ENCODE data around the gene TREML2.
"Not testable (repeated sequence)": the region's sequence is repeated elsewhere in the genome, so short reads cannot be mapped to it uniquely, and the experiment has no call there.

TREML2 gene, protein sequence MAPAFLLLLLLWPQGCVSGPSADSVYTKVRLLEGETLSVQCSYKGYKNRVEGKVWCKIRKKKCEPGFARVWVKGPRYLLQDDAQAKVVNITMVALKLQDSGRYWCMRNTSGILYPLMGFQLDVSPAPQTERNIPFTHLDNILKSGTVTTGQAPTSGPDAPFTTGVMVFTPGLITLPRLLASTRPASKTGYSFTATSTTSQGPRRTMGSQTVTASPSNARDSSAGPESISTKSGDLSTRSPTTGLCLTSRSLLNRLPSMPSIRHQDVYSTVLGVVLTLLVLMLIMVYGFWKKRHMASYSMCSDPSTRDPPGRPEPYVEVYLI

DNA sequence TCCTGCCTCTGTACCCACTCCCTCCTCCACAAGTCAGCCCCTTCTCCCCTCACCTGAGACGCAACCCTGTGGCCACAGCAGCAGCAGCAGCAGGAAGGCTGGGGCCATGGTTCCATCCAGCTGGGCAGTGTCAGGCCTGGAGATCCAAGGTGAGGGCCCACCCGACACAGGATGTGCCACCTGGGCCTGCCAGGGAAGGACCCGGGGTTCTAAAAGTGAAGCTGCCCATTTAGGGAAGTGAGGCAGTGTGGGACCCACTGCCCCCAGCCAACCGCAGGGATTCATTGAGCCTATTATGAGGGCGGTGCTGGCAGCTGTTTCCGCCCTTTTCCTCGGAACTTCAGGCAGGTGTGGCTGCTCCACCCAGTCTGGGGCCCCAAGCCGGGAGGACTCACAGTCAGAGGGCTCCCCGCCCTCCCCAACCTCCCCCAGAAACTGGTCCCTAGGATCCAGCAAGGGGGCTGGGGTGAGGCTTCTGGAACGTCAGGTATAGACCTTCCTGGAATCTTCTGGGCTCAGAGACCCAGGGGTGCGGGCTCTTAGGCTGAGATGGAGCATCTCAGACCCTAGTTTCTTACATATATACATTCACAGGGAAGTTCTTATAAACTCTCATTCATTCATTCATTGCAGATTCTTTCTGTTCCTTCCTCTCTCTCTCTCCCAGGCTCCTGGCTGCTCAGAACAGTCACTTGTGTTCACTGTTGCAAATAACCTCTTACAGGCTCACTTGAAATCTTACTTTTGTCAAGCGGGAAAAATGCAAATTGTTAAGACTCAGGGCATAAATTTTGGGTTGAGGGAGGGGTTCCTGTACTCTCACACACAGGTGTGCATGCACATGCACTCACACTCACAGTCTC, at the start of gene TREML2:
Gene TREML2, minus strand, starts transcription at position 249 of the 863 bp plus-strand sequence. Its CDS starts 141 bp downstream, at position 108.
- DNase-seq (ENCODE audit: low read depth in 1 of 2, low spot score in 1 of 2), result no peak

DNA sequence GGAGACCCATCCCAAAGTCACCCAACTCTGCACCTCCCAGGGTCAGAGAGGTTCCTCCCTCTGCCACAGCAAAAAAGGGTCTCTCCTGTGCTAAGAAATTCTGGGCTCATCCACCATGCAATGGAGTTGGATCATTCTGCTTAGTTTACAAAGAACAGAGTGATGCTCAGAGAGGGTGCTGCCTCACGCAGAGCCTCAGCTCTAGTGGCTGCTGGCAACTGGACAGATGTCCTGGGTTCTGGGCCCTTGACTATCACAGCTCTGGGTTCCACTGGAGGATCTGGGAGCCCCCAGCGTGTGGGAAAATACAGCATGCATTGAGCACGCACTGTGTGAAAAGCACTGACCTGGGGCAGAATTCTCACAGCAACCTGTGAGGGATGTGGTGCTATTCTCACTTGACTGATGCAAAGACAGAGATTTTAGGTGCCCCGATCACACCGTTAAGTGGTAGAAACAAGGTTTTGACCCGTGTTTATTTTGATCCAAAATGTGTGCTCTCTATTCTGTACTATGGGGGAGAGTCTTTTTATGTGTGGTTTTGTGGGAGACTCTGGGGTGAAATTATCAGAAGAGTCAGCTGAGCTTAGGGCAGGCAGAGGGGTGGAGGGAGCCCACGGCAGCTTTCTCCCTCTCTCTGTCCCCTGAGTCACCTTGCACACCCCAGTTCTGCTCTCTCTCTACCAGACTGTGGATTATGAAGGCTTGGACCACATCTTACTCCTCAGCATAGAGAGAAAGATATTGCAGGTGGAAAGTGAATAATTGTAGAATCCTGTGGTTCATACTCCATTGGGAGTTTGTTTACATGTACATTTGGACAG, 47.1 kb upstream of the TREML2 start:
- DNase-seq (ENCODE audit: low read depth in 1 of 2, low spot score in 1 of 2), result no peak

DNA sequence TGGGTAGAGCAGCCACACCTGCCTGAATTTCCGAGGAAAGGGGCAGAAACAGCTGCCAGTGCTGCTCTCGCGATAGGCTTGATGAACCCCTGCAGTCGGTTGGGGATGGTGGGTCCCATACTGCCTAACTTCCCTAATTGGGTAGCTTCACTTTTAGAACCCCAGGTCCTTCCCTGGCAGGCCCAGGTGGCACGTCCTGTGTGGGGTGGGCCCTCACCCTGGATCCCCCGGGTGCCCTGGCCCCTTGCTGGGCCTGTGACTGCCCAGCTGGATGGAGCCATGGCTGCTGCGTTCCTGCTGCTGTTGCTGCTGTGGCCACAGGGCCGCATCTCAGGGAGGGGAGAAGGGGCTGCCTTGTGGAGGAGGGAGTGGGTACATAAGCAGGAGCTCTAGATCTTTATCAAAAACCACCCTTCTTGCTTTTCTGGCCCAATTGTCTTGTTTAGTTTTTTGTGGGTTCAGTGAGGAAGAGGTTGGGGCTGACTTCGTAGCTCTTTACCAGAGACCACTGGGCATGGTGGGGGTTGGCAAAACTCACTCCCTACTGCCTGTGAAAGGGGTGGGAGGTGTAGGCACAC, 46.4 kb upstream of the TREML2 start:
- DNase-seq (ENCODE audit: low read depth in 1 of 2, low spot score in 1 of 2), result no peak

DNA sequence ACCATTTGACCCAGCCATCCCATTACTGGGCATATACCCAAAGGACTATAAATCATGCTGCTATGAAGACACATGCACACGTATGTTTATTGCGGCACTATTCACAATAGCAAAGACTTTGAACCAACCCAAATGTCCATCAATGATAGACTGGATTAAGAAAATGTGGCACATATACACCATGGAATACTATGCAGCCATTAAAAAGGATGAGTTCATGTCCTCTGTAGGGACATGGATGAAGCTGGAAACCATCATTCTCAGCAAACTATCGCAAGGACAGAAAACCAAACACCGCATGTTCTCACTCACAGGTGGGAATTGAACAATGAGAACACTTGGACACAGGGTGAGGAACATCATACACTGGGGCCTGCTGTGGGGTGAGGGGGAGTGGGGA, 45.6 kb upstream of the TREML2 start:
- not testable (repeated sequence) for DNase-seq (ENCODE audit: low read depth in 1 of 2, low spot score in 1 of 2)

DNA sequence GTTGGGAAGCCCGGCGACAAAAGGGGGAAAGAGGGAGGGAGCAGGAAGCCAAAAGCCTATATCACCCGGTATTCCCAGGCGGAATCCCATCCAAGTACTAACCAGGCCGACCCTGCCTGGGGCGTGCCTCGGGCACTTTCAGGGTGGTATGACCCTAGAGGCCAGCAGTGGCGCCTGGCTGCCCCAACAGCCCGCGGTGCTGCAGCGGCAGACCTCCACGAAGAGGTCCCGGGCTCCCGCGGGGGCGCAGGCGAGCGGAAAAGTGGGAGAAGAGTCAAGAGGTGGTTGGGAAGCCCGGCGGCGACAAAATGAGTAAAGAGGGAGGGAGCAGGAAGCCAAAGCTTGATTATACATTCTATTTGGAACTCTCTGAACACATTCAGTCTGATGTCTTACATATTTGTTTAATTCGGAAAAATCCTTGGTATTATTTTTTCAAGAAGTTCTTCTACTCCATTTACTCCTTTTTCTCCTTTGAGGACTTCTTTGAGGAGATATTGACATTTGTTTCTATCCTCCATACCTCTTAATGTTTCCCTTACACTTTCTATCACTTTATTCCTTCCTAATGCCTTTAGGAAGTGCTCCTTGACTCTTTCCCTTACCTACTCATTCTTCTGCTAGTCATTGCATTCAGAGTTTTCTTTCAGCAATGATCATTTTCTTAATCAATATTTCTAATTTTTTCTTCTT, 38.7 kb upstream of the TREML2 start:
- no peak for DNase-seq (ENCODE audit: low read depth in 1 of 2, low spot score in 1 of 2)

DNA sequence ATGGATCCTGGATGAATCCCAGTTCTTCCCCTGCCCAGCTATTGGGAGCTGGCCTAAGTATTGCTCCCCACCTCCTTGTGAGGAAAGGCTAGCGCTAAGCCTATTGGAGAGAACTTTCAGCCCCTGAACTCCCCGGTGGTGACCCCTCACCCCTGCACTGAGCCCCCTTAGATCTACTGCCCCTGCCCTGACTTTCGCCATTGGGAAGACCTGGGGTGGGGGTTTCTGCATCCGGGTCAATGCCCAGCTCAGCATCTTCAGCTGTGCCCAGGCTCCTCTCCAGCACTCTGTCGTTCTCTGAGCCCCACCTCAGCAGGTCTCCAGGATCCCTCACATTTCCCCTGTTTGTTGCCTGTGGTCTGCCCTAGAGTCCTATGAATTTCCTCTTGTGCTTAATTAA, 36.2 kb upstream of the TREML2 start:
- DNase-seq (ENCODE audit: low read depth in 1 of 2, low spot score in 1 of 2), result no peak

DNA sequence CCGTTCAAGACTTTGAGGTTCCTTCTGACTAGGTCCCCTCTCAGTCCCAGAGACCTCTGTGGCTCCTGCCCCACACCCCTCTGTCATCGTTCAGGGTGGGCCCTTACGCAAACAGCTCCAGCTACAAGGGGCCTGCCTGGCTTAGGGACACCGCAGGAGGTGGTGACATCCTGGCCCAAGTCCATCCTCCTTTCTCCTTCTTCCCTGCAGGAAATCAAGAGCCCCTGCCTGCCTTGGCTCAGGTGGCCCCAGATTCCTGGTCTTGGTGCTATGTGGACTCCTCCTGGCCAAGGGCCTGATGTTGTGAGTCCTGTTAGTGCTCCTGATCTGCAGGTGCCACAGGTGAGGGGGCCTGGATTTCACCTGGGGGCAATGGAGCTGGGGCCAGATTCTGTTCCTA, 35.3 kb upstream of the TREML2 start:
- no peak for DNase-seq (ENCODE audit: low read depth in 1 of 2, low spot score in 1 of 2)

DNA sequence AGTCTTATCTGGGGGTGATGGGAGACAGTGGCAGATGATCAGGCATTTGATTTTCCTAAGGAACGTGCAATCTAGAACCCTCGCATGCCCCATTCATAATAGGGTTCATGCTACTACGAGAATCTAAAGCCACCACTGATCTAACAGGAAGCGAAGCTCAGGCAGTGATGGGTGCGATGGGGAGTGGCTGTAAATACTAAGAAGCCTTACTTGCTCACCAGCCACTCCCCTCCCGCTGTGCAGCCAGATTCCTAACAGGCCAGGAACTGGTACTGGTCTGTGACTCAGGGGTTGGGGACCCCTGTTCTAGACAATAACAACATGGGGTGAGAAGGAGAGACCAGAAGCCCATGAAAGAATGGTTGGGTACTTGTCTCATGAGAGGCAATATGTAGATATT, 31.7 kb upstream of the TREML2 start:
- DNase-seq (ENCODE audit: low read depth in 1 of 2, low spot score in 1 of 2), result no peak

DNA sequence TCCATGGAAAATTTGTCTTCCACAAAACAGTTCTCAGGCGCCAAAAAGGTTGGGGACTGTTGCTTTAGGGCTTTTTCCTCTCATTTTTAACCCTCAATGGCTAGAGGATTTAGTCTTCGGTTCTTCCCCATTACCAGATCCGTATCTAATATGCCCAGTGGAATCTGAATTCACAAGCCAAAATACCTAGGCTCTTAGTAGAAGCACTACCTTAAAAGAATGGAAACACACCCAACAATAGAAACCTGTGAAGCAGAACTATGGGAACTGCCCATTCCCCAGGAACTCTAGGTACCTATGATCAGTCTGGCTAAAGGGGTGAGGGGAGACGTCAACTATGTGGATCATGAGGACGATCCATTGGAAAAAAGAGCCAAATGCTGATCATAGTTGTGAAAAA, 30.3 kb upstream of the TREML2 start:
- DNase-seq (ENCODE audit: low read depth in 1 of 2, low spot score in 1 of 2), result no peak

DNA sequence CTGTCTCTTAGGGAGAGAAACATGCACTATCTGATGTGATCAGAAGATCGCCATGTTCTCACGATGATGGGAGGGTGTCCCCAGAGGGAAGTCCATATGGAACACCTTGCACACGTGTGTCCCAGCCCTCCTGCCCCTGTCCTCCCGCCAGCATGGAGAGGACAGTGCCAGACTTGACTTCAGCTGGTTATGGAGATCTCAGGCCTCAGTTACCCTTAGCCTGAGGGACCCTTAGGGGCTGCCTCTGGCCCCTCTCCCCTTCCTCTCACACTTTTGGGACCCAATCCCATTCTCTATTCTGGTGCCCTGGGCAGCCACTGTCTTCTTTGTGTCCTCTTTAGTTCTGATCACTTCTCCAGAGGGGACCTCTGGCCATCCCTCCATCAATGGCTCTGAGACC, 28.8 kb upstream of the TREML2 start:
- no peak for DNase-seq (ENCODE audit: low read depth in 1 of 2, low spot score in 1 of 2)

DNA sequence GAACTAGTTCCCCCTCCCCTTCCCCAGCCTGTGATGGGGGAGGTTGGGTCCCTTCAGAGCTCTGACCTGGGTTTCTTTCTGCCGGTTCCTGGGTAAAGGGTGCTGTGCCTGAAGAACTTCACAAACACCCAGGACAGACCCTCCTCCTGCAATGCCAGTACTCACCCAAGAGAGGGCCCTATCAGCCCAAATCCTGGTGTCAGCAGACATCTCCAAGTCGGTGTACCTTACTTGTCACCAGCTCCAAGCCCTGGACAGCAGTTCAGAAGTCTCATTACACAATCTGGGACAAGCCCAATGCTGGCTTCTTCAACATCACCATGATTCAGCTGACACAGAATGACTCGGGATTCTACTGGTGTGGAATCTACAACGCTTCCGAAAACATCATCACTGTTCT, 27.7 kb upstream of the TREML2 start:
- no peak for DNase-seq (ENCODE audit: low read depth in 1 of 2, low spot score in 1 of 2)

DNA sequence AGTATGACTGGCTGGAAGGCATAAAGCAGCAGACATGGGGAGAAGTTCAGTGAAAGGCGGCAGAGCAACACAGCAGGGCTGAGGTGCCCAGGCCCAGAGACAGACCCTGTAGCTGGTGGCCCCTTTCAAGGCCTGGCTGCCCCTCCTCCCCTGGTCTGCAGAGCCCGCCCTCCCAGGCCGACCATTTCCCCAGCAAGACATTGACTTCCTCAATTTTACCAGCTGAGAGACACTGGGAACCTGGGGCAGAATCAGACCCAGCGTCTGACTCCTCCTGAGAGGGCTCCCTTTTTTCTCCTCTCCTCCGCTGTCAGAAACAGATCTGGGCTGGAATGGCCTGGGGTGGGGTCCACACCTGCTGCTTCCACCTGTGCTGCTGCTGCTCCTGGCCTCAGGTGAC, 27.1 kb upstream of the TREML2 start, which contains the start of gene TREML4:
Gene TREML4, plus strand, starts transcription at position 254 of the 400 bp plus-strand sequence. Its CDS starts 79 bp downstream, at position 333.
- no peak for DNase-seq (ENCODE audit: low read depth in 1 of 2, low spot score in 1 of 2)

DNA sequence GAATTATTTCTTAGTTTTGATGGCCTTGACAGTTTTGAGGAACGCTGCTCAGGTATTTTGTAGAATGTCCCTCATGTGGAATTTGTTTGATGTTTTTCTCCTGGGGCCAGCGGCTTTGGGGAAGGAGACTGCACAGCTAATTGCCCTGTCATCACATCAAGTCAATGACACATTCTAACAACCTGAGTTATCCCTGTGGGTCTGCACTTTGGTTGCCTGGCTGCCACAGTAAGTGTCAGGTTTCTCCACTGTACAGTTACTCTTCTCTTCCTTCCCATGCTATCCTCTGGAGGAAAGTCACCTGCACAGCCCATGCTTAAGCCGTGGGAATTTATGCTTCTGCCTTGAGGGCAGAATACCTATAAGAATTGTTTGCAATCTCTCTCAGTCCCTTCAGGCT, 25.8 kb upstream of the TREML2 start:
- DNase-seq (ENCODE audit: low read depth in 1 of 2, low spot score in 1 of 2), result no peak

DNA sequence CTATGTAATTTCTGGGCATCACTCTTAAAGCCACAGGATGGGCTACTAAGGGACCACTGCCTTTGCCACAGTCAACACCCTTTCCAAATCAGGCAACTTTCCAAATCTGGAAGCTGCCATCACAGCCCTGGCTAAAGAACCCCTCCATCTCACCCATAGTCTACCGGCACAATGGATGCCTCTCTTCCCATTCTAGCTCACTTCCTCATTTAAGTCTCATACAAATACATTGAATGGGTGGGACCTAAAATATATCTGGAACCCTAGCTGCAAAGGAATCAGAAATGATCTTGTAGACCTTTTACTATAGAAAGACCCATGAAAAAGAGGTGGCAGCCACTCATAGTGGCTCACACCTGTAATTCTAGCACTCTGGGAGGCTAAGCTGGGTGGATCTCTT, 23.9 kb upstream of the TREML2 start:
- no peak for DNase-seq (ENCODE audit: low read depth in 1 of 2, low spot score in 1 of 2)

DNA sequence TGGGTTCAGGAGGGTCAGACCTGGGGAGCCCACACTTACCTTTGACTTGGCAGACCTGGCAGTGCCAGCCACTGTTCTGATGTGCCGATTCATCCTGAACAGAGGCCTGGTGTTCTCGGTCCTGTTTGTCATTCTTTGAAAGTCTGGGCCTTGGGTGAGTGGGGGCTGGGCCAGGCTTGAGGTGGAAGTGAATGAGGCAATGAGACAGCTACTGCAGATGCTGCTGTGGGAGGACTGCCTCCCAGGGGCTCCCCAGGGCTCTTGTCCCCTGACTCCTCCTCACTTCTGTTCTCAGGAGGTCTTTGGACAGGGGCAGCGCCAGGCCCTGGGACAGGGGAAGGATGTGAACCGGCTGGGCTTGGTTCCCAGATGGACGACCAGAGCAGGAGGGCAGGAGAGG, 21.6 kb upstream of the TREML2 start:
- no peak for DNase-seq (ENCODE audit: low read depth in 1 of 2, low spot score in 1 of 2)

DNA sequence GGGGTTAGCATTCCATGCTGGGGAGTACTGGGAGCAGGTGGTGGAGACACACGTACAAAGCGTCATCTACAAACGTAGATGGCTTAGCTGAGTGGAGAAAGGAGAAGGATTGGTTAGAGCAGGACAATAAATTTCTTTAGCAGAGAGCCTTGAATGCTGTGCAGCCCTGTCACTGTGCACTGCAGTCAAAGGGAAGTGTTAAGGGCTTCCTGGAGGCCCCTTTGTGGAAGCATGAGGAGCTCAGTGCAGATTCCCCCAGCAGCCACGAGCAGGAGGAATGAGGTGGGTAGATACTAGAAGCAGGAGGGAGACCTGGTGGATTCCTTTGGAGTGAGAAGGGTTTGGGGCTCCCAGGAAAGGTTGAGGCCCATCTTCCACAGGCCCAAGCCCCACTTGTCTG, 21.1 kb upstream of the TREML2 start:
- no peak for DNase-seq (ENCODE audit: low read depth in 1 of 2, low spot score in 1 of 2)

DNA sequence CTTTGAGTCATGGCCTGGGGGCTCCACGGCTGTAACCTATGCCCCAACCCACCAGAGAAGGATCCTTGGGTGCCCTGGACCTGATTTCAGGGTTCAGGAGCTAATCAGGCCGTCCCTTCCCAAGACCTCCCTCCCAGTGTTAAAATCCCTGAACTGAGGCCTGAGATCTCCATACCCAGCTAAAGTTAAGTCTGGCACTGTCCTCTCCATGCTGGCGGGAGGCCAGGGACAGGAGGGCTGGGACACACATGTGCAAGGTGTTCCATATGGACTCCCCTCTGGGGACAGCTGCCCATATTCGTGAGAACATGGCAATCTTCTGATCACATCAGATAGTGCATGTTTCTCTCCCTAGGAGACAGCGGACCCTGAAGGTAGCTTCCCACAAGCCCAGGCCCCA, 15.7 kb upstream of the TREML2 start:
- DNase-seq (ENCODE audit: low read depth in 1 of 2, low spot score in 1 of 2), result no peak

DNA sequence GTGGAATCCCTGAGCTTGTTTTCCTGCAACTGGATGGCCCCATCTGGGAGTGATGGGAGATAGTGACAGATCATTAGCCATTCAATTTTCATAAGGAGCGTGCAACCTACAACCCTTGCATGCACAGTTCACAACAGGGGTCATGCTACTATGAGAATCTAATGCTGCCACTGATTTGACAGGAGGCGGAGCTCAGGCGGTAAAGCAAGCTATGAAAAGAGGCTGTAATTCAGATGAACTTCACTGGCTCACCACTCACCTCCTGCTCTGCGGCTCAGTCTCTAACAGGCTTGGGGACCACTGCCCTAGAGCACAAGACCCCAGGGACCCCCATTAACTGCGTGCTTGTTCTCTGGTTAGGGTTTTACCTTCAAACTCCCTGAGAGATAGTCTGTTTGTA, 14.8 kb upstream of the TREML2 start:
- no peak for DNase-seq (ENCODE audit: low read depth in 1 of 2, low spot score in 1 of 2)

DNA sequence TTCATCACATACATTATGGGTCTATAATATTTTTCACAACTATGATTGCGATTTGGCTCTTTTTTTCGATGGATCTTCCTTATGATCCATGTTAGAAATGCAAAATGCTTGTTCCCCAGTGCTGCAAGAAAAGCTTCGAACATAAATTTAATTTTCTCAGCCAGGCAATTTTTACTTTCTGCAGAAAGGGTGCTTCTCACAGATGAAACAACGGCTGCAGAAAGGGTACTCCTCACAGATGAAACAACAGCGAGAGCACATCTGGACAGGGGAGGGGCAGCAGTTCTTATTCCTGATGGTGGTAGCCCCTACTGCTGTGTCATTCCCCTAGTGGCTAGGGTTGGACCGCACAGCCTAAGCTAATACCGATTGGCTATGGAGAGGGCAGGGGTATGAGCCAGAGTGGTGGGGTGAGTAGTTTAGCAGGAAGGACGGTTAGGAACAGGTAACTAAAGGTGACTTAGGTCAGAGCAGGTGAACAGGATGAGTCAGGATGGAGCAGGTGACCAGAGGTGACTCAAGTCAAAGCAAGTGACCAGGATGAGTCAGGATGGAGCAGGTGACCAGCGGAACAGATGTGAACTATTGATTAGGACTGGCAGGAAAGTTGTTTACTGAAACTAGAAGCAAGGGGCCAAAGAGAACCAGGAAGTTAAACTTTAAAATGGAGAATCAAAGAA, 13.8 kb upstream of the TREML2 start:
- DNase-seq (ENCODE audit: low read depth in 1 of 2, low spot score in 1 of 2), result no peak

Measured in stimulated activated CD4-positive, alpha-beta T cell treated with anti-CD3 and anti-CD28 coated beads, Interleukin-15, amount 100 ng/mL, for 1 hour (primary cell).